H4 (cell line): ENCODE data around the gene THUMPD2. TPM values are rescaled to one million over a fixed set of nuclear protein-coding genes. Genes with fewer than 3 reads are reported as not detected.

Source experiments
- DNase-seq: peaks from one replicate; pipeline ENCODE4 v3.0.0-alpha.2; 2015; ENCODE audit warnings: low spot score
- total RNA-seq: library from RNA; depleted of rRNA; stranded (reverse); fragments of >200 nt; shearing (Covaris generic); gene quantifications from 2 replicates; pipeline ENCODE4 v1.2.3, GENCODE V29; 2014

Gene THUMPD2
- total RNA-seq, 1 experiment from 2014 or later: 9.6 TPM

GRCh38 chr2:39757156-39757555, 21.9 kb downstream of the THUMPD2 start:
- no peak for DNase-seq

GRCh38 chr2:39755466-39755865, 23.6 kb downstream of the THUMPD2 start:
- no peak for DNase-seq

- DNase-seq: no peak
Observed at GRCh38 chr2:39743269-39743776, 35.7 kb downstream of the THUMPD2 start.

- no peak for DNase-seq
Observed at GRCh38 chr2:39741871-39742270, 37.2 kb downstream of the THUMPD2 start.

GRCh38 chr2:39739386-39739785, 39.7 kb downstream of the THUMPD2 start:
- no peak for DNase-seq

GRCh38 chr2:39738936-39739335, 40.1 kb downstream of the THUMPD2 start:
- no peak for DNase-seq

- DNase-seq: peak; percentile 72
Observed at GRCh38 chr2:39737661-39738060, 41.4 kb downstream of the THUMPD2 start.

- peak; percentile 75 for DNase-seq
Observed at GRCh38 chr2:39736640-39737039, 42.4 kb downstream of the THUMPD2 start.

- DNase-seq: no peak
Observed at GRCh38 chr2:39735648-39736047, 43.4 kb downstream of the THUMPD2 start.

GRCh38 chr2:39734445-39734844, 44.6 kb downstream of the THUMPD2 start:
- no peak for DNase-seq

- DNase-seq: no peak
Observed at GRCh38 chr2:39733070-39733674, 45.9 kb downstream of the THUMPD2 start.

- no peak for DNase-seq
Observed at GRCh38 chr2:39732482-39732881, 46.6 kb downstream of the THUMPD2 start.

GRCh38 chr2:39731546-39731945, 47.5 kb downstream of the THUMPD2 start:
- no peak for DNase-seq

GRCh38 chr2:39730685-39731302, 48.3 kb downstream of the THUMPD2 start:
- peak; percentile 36 for DNase-seq

- DNase-seq: no peak
Observed at GRCh38 chr2:39730276-39730675, 48.8 kb downstream of the THUMPD2 start.

GRCh38 chr2:39728941-39729351, 50.1 kb downstream of the THUMPD2 start:
- peak; percentile 60 for DNase-seq

GRCh38 chr2:39728085-39728484, 51.0 kb downstream of the THUMPD2 start:
- peak; percentile 59 for DNase-seq

GRCh38 chr2:39725401-39725800, 53.7 kb downstream of the THUMPD2 start:
- no peak for DNase-seq

- DNase-seq: no peak
Observed at GRCh38 chr2:39724828-39725144, 54.3 kb downstream of the THUMPD2 start.

- DNase-seq: no peak
Observed at GRCh38 chr2:39723946-39724827, 54.9 kb downstream of the THUMPD2 start.

GRCh38 chr2:39723497-39723896, 55.6 kb downstream of the THUMPD2 start:
- no peak for DNase-seq

- no peak for DNase-seq
Observed at GRCh38 chr2:39720970-39721369, 58.1 kb downstream of the THUMPD2 start.

GRCh38 chr2:39719317-39719716, 59.7 kb downstream of the THUMPD2 start:
- no peak for DNase-seq
